GM21390 (cell line): ENCODE results near the gene HCRTR1.

Experiments used
- ATAC-seq: cut with Tn5 transposase; IDR thresholded peaks from one replicate; pipeline ENCODE4 v1.9.1; 2021; ENCODE audit not compliant: unreplicated experiment

HCRTR1 gene

GRCh38 chr1:31666263-31666963 is 48.9 kb downstream of the HCRTR1 start:
- ATAC-seq: no peak

- no peak for ATAC-seq
Observed at GRCh38 chr1:31667065-31667785, 49.7 kb downstream of the HCRTR1 start.

DNA sequence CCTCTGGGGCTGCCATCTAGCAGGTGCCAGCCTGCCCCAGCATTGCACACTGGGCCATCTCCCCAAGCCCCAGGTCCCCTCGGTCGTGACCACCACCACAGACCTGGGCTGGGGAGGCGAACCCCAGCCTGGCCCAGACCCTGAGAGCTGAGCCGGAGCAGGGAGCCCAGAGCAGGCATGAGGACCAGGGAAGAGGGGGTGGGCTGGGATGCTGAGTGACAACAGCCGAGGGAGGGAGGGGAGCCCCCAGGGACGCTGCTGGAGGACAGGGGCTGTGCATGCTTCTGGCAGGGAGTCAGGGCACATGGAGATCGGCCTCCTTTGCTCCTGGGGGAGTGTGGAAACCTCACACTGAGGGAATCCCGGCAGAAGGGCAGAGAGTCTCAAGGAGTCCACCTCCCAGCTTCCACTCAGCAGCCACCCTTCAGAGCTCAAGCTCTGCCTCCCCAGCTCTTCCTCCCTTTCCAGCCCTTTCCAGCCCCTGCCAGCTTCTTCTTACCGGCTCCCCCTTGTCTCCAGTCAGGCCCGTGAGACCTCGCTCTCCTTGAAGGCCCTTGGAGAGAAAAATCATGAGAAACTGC is 50.9 kb downstream of the HCRTR1 start:
- ATAC-seq: no peak

- ATAC-seq: no peak
Observed at GRCh38 chr1:31669433-31669785, 51.9 kb downstream of the HCRTR1 start.

DNA sequence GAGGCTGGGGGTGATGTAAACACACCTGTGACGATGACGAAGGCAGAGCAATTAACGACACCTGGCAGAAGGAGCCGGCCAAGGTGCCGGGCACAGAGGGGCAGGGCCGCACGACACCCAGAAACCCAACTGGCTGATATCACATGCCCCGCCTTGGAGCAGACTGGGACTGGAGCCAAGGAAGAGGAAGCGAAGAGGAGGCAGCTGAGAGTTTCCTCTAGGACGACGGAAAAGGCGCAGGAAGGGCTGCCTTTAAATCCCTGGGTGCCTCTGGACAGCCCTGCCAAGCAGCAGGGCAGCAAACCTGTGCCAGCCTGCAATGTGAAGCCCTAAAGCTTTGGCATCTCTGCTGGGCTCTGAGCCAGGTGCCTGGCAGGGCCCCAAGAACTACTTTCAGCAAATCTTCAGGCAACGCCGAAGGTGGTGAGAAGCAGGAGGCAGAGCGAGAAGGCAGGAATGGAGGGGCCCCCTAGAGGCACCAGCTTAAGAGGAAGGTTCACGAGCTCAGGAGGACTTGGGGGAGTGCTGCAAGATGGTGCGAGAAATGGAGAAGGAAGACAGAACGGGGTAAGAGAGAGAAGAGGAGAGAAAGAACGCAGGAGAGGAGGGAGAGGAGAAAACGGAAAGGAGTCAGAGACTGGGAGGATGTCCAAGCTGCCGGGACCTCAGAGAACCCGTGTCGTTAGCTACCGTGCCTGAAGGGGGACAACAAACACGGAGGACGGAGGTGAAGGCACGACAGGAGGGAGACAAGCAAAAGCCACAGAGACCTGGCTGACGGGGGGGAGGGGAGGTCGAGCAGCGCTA is 52.5 kb downstream of the HCRTR1 start:
- ATAC-seq: no peak

DNA sequence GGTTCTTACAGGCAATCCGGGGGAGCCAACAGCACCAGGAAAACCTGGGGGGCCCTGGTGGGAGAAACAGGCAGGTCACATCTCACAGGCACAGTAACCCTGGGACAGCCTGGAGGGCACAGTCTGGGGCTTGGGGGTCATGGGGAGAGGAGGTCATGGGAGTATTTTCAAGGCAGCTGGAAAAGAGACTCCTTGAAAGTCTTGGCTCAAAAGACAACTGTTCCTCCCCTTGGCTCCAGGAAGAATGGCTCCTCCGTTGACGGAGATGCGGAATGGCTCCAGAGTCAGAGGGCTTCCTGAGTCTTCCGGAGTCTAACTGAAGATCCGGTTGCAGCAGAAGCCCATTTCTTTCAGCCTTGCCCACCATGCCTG is 53.1 kb downstream of the HCRTR1 start:
- no peak for ATAC-seq

DNA sequence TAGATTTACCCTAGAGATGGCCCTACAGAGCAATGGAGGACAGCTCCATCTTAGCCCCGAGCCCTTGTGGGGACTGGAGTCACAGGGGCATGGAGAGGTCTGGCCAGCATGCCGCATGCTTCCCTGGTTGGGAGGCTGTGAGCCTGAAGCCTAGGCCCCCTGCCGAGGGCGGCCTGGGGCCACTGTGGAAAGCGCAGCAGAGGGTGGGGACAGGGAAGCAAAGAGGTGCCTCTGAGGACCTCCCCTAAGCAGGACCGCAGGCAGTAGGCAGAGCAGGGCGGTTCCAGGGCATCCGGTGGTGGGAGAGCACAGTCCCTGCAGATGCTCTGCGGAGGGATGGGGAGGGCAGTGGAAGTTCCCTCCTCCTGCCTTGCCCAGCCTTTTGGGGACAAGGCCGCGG is 53.7 kb downstream of the HCRTR1 start:
- ATAC-seq: no peak

- no peak for ATAC-seq
Observed at GRCh38 chr1:31671561-31672201, 54.2 kb downstream of the HCRTR1 start.

DNA sequence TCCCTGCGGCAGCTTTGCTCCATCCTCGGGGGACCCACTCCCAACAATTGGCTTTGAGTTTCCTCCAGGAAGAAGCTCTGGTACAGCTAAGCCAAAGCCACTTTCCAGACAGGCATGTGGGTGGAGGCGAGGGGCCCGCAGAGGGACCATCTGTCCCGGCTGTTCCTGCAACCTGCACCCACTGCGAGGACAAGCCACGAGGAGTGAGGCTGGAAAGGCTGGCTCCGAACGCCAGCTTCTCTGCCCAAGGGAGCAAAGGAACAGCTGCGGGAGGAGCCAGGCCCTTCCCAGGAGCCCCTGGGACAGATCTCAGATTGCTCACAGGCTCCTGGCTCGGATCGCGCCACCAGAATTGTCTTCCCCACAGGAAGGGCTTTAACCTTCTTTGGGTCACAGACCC is 55.5 kb downstream of the HCRTR1 start:
- no peak for ATAC-seq

- no peak for ATAC-seq
Observed at GRCh38 chr1:31673433-31673832, 55.9 kb downstream of the HCRTR1 start.

GRCh38 chr1:31674626-31675025 is 57.1 kb downstream of the HCRTR1 start:
- ATAC-seq: no peak

- ATAC-seq: no peak
Observed at GRCh38 chr1:31675161-31675560, 57.7 kb downstream of the HCRTR1 start.

DNA sequence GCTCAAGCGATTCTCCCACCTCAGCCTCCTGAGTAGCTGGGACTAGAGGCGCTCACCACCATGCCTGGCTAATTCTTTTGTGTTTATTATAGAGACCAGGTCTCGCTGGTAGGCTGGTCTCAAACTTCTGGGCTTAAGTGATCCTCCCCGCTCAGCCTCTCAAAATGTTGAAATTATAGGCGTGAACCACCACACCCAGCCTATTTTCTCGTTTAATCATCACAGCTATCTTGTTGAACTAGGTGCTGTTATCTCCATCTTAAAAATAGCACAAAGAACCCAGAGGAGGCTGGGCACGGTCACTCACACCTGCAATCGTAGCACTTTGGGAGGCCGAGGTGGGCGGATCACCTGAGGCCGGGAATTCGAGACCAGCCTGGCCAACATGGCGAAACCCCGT is 58.3 kb downstream of the HCRTR1 start:
- no peak for ATAC-seq
